ENCODE results near the gene PBX2.

DNA sequence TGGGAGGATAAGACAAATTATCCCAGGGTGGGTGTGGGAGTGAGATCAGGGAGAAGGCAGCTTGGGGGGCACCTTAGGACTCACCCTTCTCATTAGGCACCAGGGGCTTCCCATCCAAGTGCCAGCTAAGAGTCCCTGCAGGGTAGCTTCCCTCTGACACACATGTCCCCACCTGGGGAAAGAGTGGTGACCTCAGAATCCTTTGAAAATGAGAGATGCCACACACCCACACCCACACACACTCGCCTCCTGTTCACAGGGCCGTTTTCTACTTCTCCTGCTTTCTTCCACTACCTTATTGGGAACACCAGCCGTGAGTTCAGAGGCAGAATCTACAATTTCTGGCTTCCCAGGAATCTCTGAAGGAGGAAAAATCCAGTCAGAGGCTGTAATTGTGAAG lies 7.0 kb downstream of the PBX2 start:
- no peak for TF ChIP-seq POLR2A (IDR thresholded peaks at IDR 0.05)
- TF ChIP-seq, protein P1, sequence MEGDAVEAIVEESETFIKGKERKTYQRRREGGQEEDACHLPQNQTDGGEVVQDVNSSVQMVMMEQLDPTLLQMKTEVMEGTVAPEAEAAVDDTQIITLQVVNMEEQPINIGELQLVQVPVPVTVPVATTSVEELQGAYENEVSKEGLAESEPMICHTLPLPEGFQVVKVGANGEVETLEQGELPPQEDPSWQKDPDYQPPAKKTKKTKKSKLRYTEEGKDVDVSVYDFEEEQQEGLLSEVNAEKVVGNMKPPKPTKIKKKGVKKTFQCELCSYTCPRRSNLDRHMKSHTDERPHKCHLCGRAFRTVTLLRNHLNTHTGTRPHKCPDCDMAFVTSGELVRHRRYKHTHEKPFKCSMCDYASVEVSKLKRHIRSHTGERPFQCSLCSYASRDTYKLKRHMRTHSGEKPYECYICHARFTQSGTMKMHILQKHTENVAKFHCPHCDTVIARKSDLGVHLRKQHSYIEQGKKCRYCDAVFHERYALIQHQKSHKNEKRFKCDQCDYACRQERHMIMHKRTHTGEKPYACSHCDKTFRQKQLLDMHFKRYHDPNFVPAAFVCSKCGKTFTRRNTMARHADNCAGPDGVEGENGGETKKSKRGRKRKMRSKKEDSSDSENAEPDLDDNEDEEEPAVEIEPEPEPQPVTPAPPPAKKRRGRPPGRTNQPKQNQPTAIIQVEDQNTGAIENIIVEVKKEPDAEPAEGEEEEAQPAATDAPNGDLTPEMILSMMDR (IDR thresholded peaks at IDR 0.05): no peak
